SK-N-SH (cell line): Measurements from ENCODE around the gene PLEKHG1. TPM values are rescaled to one million over a fixed set of nuclear protein-coding genes. Genes with fewer than 3 reads are reported as not detected.

ENCODE experiments used
- CTCF ChIA-PET: fragments of 300-600, 350-600 bp; formaldehyde crosslinking; extraction: SDS; loops from one replicate; lab custom pipeline; 2021; lab: Yijun Ruan, JAX
- POLR2A ChIA-PET: fragments of 350-600 bp; sonication (Branson Sonifier 250); formaldehyde crosslinking; extraction: SDS; loops from one replicate; lab custom pipeline; 2020; ENCODE audit warnings: antibody characterized with exemption, inconsistent platforms; lab: Yijun Ruan, JAX
- DNase-seq: peaks from one replicate; pipeline ENCODE4 v3.0.0; 2012
- H2AFZ ChIP-seq: fragments of 200-600 bp; sonication (generic); 2 replicates; pipeline ENCODE4 v1.8.1; 2016; ENCODE audit warnings: antibody characterized with exemption, mild to moderate bottlenecking, low read depth
- H3F3A ChIP-seq: fragments of 200-600 bp; sonication (generic); replicated peaks from 2 replicates; pipeline ENCODE3; 2016; ENCODE audit warnings: antibody characterized with exemption, mild to moderate bottlenecking; ENCODE audit not compliant: insufficient read depth
- H3K27ac ChIP-seq, 2 experiments: fragments of 200-500 bp in 1 of 2; fragments of 200-600 bp in 1 of 2; sonication (Bioruptor generic) in 1 of 2; sonication (generic), shearing (Covaris generic) in 1 of 2; 2 replicates each; pipeline versions ENCODE4 v1.5.1 to v1.6.1; 2014 to 2016; ENCODE audit warnings: low read depth in 2 of 2, inconsistent platforms in 1 of 2, low read length in 1 of 2, mild to moderate bottlenecking in 1 of 2, mixed read lengths in 1 of 2
- H3K27me3 ChIP-seq: fragments of 200-600 bp; sonication (generic), shearing (Covaris generic); 2 replicates; pipeline ENCODE4 v1.6.1; 2016; ENCODE audit warnings: mixed run types; ENCODE audit not compliant: insufficient read depth
- H3K36me3 ChIP-seq, 2 experiments: fragments of 200-500 bp in 1 of 2; fragments of 200-600 bp in 1 of 2; sonication (Bioruptor generic) in 1 of 2; sonication (generic) in 1 of 2; replicated peaks in 1 of 2; 2 replicates each; pipeline versions ENCODE3 to v1.5.1; 2014 to 2016; ENCODE audit warnings: low read length in 1 of 2, mild to moderate bottlenecking in 1 of 2; ENCODE audit not compliant: insufficient read depth in 2 of 2, control insufficient read depth in 1 of 2
- H3K4me1 ChIP-seq, 2 experiments: fragments of 200-500 bp in 1 of 2; fragments of 200-600 bp in 1 of 2; sonication (Bioruptor generic) in 1 of 2; sonication (generic), shearing (Covaris generic) in 1 of 2; 2 replicates each; pipeline versions ENCODE4 v1.5.1 to v1.6.1; 2014 to 2016; ENCODE audit warnings: low read depth in 1 of 2, low read length in 1 of 2, mixed run types in 1 of 2; ENCODE audit not compliant: insufficient read depth in 2 of 2, control insufficient read depth in 1 of 2
- H3K4me2 ChIP-seq: fragments of 200-600 bp; sonication (generic), shearing (Covaris generic); 2 replicates; pipeline ENCODE4 v1.6.1; 2017; ENCODE audit warnings: mixed run types
- H3K4me3 ChIP-seq, 2 experiments: fragments of 200-500 bp in 1 of 2; fragments of 200-600 bp in 1 of 2; sonication (Bioruptor generic) in 1 of 2; sonication (generic), shearing (Covaris generic) in 1 of 2; 2 replicates each; pipeline versions ENCODE4 v1.5.1 to v1.8.1; 2014 to 2016; ENCODE audit warnings: low read depth in 2 of 2, inconsistent platforms in 1 of 2, low read length in 1 of 2, mild to moderate bottlenecking in 1 of 2, mixed read lengths in 1 of 2, moderate library complexity in 1 of 2
- H3K79me2 ChIP-seq: fragments of 200-600 bp; sonication (generic); 2 replicates; pipeline ENCODE4 v1.8.1; 2017; ENCODE audit warnings: mild to moderate bottlenecking; ENCODE audit not compliant: insufficient read depth
- H3K9ac ChIP-seq: fragments of 200-600 bp; sonication (generic); 2 replicates; pipeline ENCODE4 v1.6.1; 2017; ENCODE audit warnings: mixed run types
- H3K9me2 ChIP-seq: fragments of 200-600 bp; sonication (generic); 2 replicates; pipeline ENCODE4 v1.6.1; 2017; ENCODE audit warnings: mixed run types
- H3K9me3 ChIP-seq: fragments of 200-600 bp; sonication (generic); 2 replicates; pipeline ENCODE4 v1.6.1; 2017; ENCODE audit warnings: mixed run types, mild to moderate bottlenecking, moderate library complexity
- H4K20me1 ChIP-seq: fragments of 200-600 bp; sonication (generic); 2 replicates; pipeline ENCODE4 v1.6.1; 2017; ENCODE audit warnings: mild to moderate bottlenecking, mixed run types; ENCODE audit not compliant: insufficient read depth
- EP300 ChIP-seq, 2 experiments: IDR thresholded peaks; 2 replicates each; pipeline versions ENCODE4 v1.4.0 to v1.6.1; 2012; ENCODE audit warnings: borderline replicate concordance in 1 of 2, low read depth in 1 of 2, low read length in 1 of 2
- FOSL2 ChIP-seq: IDR thresholded peaks from 2 replicates; pipeline ENCODE4 v1.4.0; 2012; ENCODE audit warnings: low read depth, mild to moderate bottlenecking, moderate library complexity, borderline replicate concordance
- FOXJ3 ChIP-seq: sonication (generic); formaldehyde crosslinking; IDR thresholded peaks from 2 replicates; pipeline ENCODE4 v1.5.1; 2020; ENCODE audit warnings: mild to moderate bottlenecking, missing genetic modification reagents
- GABPA ChIP-seq: IDR thresholded peaks from 2 replicates; pipeline ENCODE4 v1.4.0; 2012; ENCODE audit warnings: low read depth, mild to moderate bottlenecking
- JUND ChIP-seq: IDR thresholded peaks from 2 replicates; pipeline ENCODE4 v1.4.0; 2012
- MAX ChIP-seq: IDR thresholded peaks from 2 replicates; pipeline ENCODE4 v1.4.0; 2012; ENCODE audit warnings: low read depth
- MEF2A ChIP-seq: IDR thresholded peaks from 2 replicates; pipeline ENCODE4 v1.4.0; 2012; ENCODE audit warnings: low read depth, borderline replicate concordance
- NRF1 ChIP-seq: IDR thresholded peaks from 2 replicates; pipeline ENCODE4 v1.6.1; 2012; ENCODE audit warnings: low read depth, mild to moderate bottlenecking, low read length
- POLR2AphosphoS5 ChIP-seq: IDR thresholded peaks from 2 replicates; pipeline ENCODE4 v1.6.1; 2012; ENCODE audit warnings: low read depth, low read length
- RCOR1 ChIP-seq: fragments of 150-350 bp; IDR thresholded peaks from 2 replicates; pipeline ENCODE4 v1.6.1; 2017; ENCODE audit warnings: antibody characterized with exemption, low read length
- RFX5 ChIP-seq: IDR thresholded peaks from 2 replicates; pipeline ENCODE4 v1.6.1; 2012; ENCODE audit warnings: mild to moderate bottlenecking, improper control_type of control experiment, low read length
- RXRA ChIP-seq: IDR thresholded peaks from 2 replicates; pipeline ENCODE4 v1.4.0; 2012; ENCODE audit warnings: low read depth, mild to moderate bottlenecking, borderline replicate concordance
- SMC3 ChIP-seq: IDR thresholded peaks from 2 replicates; pipeline ENCODE4 v1.6.1; 2012; ENCODE audit warnings: low read depth, low read length, improper control_type of control experiment
- TAF1 ChIP-seq: IDR thresholded peaks from 2 replicates; pipeline ENCODE4 v1.6.1; 2012; ENCODE audit warnings: low read depth, mild to moderate bottlenecking, low read length, moderate library complexity, borderline replicate concordance
- TCF12 ChIP-seq: IDR thresholded peaks from 2 replicates; pipeline ENCODE4 v1.4.0; 2012
- USF1 ChIP-seq: IDR thresholded peaks from 2 replicates; pipeline ENCODE4 v1.4.0; 2012; ENCODE audit warnings: low read depth, borderline replicate concordance
- USF2 ChIP-seq: fragments of 150-350 bp; IDR thresholded peaks from 2 replicates; pipeline ENCODE4 v1.6.1; 2017; ENCODE audit warnings: antibody characterized with exemption, low read length, low read depth, borderline replicate concordance
- WGBS: methylation state at CpG from one replicate; pipeline ENCODE4 v1.1.6; 2017; ENCODE audit warnings: low lambda C conversion rate; 5-methylcytosine and 5-hydroxymethylcytosine counted together
- polyA plus RNA-seq, 3 experiments: library from polyadenylated mRNA; depleted of rRNA; stranded (reverse); fragments of >200 nt; gene quantifications; 2 replicates each; pipeline ENCODE4 v1.2.3, GENCODE V29; 2012

PLEKHG1 gene
- polyA plus RNA-seq, 1 of the 3 experiments (the other 2 are of a cell fraction): 0.02 TPM

GRCh38 chr6:150637266-150637665, 37.6 kb downstream of the PLEKHG1 start:
- H4K20me1 ChIP-seq: no peaks in the 10 kb centered on the region
- no peak for DNase-seq
- H3K4me2 ChIP-seq: no peak overlapping the region
- H2AFZ ChIP-seq: no peak overlapping the region
- H3K9me2 ChIP-seq: no peaks in the 10 kb centered on the region
- WGBS: 10% methylated on average over 1 of the region's 1 CpG
- no peak overlapping the region for H3K27ac ChIP-seq
- H3K27me3 ChIP-seq: no peaks in the 10 kb centered on the region
- no peaks in the 10 kb centered on the region for H3K9me3 ChIP-seq
- TF ChIP-seq GABPA (no peak), TAF1 (no peak), RXRA (no peak), FOSL2 (no peak), MEF2A (no peak), USF2 (no peak), TCF12 (no peak), EP300 (IDR thresholded peaks at IDR 0.05; ENCODE audit: borderline replicate concordance in 1 of 2, low read depth in 1 of 2, low read length in 1 of 2) (no peak), RCOR1 (no peak), POLR2AphosphoS5 (no peak), JUND (no peak), FOXJ3 (CRISPR knock-in tag) (no peak), RFX5 (no peak), MAX (no peak)
- no peaks in the 10 kb centered on the region for H3K36me3 ChIP-seq
- no peaks in the 10 kb centered on the region for H3F3A ChIP-seq
- H3K4me3 ChIP-seq: no peak overlapping the region
- H3K4me1 ChIP-seq: no peaks in the 10 kb centered on the region
- no peak overlapping the region for H3K9ac ChIP-seq
- no peaks in the 10 kb centered on the region for H3K79me2 ChIP-seq
- POLR2A ChIA-PET: no interaction called here
- CTCF ChIA-PET: no interaction called here

GRCh38 chr6:150638267-150638666, 38.6 kb downstream of the PLEKHG1 start:
- Histone ChIP-seq H3K27ac (no peak overlapping the region), H3K36me3 (no peaks in the 10 kb centered on the region), H3K27me3 (no peaks in the 10 kb centered on the region), H3K4me3 (no peak overlapping the region), H2AFZ (no peak overlapping the region), H3K9ac (no peak overlapping the region), H4K20me1 (no peaks in the 10 kb centered on the region), H3K9me2 (no peaks in the 10 kb centered on the region), H3K9me3 (no peaks in the 10 kb centered on the region), H3F3A (no peaks in the 10 kb centered on the region), H3K4me1 (no peaks in the 10 kb centered on the region), H3K4me2 (no peak overlapping the region), H3K79me2 (no peaks in the 10 kb centered on the region)
- ChIA-PET CTCF (interaction anchor here (0.6 to 1.4 kb wide), 2 partner anchors 47 to 124 kb away, joined by 3 to 4 read pairs; no protein-coding TSS in a partner anchor), POLR2A (no interaction called here)
- WGBS: 0% methylated on average over 1 of the region's 1 CpG
- DNase-seq: no peak
- TF ChIP-seq NRF1 (no peak), USF1 (no peak), POLR2AphosphoS5 (no peak), SMC3 (no peak)
